Keratinocyte (primary cell): ENCODE data around the gene BSCL2. TPM values are rescaled to one million over a fixed set of nuclear protein-coding genes. Genes with fewer than 3 reads are reported as not detected.
"Not testable (repeated sequence)": the region's sequence is repeated elsewhere in the genome, so short reads cannot be mapped to it uniquely, and the experiment has no call there.

Experiments
- DNase-seq: peaks from one replicate; pipeline ENCODE4 v3.0.0-alpha.2; 2011; ENCODE audit warnings: low read depth, missing footprints, low spot score
- FAIRE-seq: peaks from 2 replicates; lab custom pipeline; 2011; peaks lifted over from hg19 to GRCh38; lab: Jason Lieb, UNC
- H2AFZ ChIP-seq: 2 replicates; pipeline ENCODE4 v1.6.0; 2012; ENCODE audit warnings: low read length, control low read depth, inconsistent platforms; ENCODE audit not compliant: control insufficient read depth
- H3K27ac ChIP-seq: 2 replicates; pipeline ENCODE4 v1.5.1; 2011; ENCODE audit warnings: low read length; ENCODE audit not compliant: control insufficient read depth, insufficient read depth
- H3K27me3 ChIP-seq: 3 replicates; pipeline ENCODE4 v1.6.0; 2011; ENCODE audit warnings: low read length; ENCODE audit not compliant: control insufficient read depth, insufficient read depth; ENCODE audit errors: extremely low read depth
- H3K36me3 ChIP-seq, 2 experiments: 2 replicates in 1 of 2; 3 replicates in 1 of 2; pipeline ENCODE4 v1.5.1; 2011; ENCODE audit warnings: low read length in 2 of 2, mild to moderate bottlenecking in 1 of 2; ENCODE audit not compliant: control insufficient read depth in 2 of 2, insufficient read depth in 2 of 2; ENCODE audit errors: extremely low read depth in 1 of 2
- H3K4me1 ChIP-seq: 3 replicates; pipeline ENCODE4 v1.5.1; 2011; ENCODE audit warnings: low read length; ENCODE audit not compliant: control insufficient read depth, insufficient read depth; ENCODE audit errors: extremely low read depth
- H3K4me2 ChIP-seq: 3 replicates; pipeline ENCODE4 v1.6.0; 2011; ENCODE audit warnings: low read depth, low read length; ENCODE audit not compliant: control insufficient read depth, insufficient read depth; ENCODE audit errors: extremely low read depth
- H3K4me3 ChIP-seq, 3 experiments: fragments of 200-600 bp in 1 of 3; sonication (generic) in 1 of 3; 2 replicates in 2 of 3; 3 replicates in 1 of 3; pipeline ENCODE4 v1.5.1; 2011 to 2016; ENCODE audit warnings: low read length in 3 of 3, mild to moderate bottlenecking in 3 of 3, control low read depth in 2 of 3, inconsistent platforms in 1 of 3, low read depth in 1 of 3, mixed read lengths in 1 of 3, mixed run types in 1 of 3, moderate library complexity in 1 of 3; ENCODE audit not compliant: control insufficient read depth in 2 of 3, insufficient read depth in 2 of 3; ENCODE audit errors: extremely low read depth in 1 of 3
- H3K79me2 ChIP-seq: 2 replicates; pipeline ENCODE4 v1.6.0; 2012; ENCODE audit warnings: low read length; ENCODE audit not compliant: control insufficient read depth, insufficient read depth
- H3K9ac ChIP-seq: 3 replicates; pipeline ENCODE4 v1.6.0; 2011; ENCODE audit warnings: low read length; ENCODE audit not compliant: control insufficient read depth, insufficient read depth; ENCODE audit errors: extremely low read depth
- H3K9me1 ChIP-seq: 3 replicates; pipeline ENCODE4 v1.6.0; 2011; ENCODE audit warnings: low read length; ENCODE audit not compliant: control insufficient read depth, insufficient read depth; ENCODE audit errors: extremely low read depth
- H3K9me3 ChIP-seq: 2 replicates; pipeline ENCODE4 v1.5.1; 2012; ENCODE audit warnings: low read depth, low read length; ENCODE audit not compliant: control insufficient read depth
- H4K20me1 ChIP-seq: 3 replicates; pipeline ENCODE4 v1.6.0; 2011; ENCODE audit warnings: low read length; ENCODE audit not compliant: control insufficient read depth, insufficient read depth; ENCODE audit errors: extremely low read depth
- CTCF ChIP-seq, 3 experiments: IDR thresholded peaks in 1 of 3; conservative IDR thresholded peaks in 1 of 3; optimal IDR thresholded peaks in 1 of 3; 2 replicates in 2 of 3; 3 replicates in 1 of 3; pipeline versions ENCODE3 to v1.5.1; 2011; ENCODE audit warnings: low read length in 3 of 3, mild to moderate bottlenecking in 3 of 3, moderate library complexity in 2 of 3, control low read depth in 1 of 3, inconsistent platforms in 1 of 3; ENCODE audit not compliant: insufficient read depth in 2 of 3; ENCODE audit errors: extremely low read depth in 1 of 3
- EZH2 ChIP-seq: IDR thresholded peaks from one replicate; pipeline ENCODE4 v1.6.1; 2012; ENCODE audit warnings: inconsistent platforms, mild to moderate bottlenecking, low read length, moderate library complexity
- dilution Hi-C: fragments of 300-500 bp; cut with MboI; formaldehyde crosslinking; loops from one replicate; pipeline ENCODE4 v1.7.0; 2020; ENCODE audit warnings: low sequenced_read_pairs; ENCODE audit not compliant: extremely low pct_ligation_motif_present
- polyA plus RNA-seq, 5 experiments: library from polyadenylated mRNA; depleted of rRNA in 3 of 5; stranded (reverse) in 3 of 5; stranded (forward) in 1 of 5; unstranded in 1 of 5; fragments of >200 nt; gene quantifications; 1 replicate in 1 of 5; 2 replicates in 3 of 5; 3 replicates in 1 of 5; pipeline versions ENCODE4 v1.2.1 to v1.2.3, GENCODE V29; 2011 to 2012; ENCODE audit warnings: missing spikeins in 2 of 5, low read depth in 1 of 5, low replicate concordance in 1 of 5

Gene BSCL2
- polyA plus RNA-seq, 1 donor (not counting 4 experiments of a cell fraction or from before 2014, with no cell fraction given) = 21.9 TPM

- FAIRE-seq (no peak), DNase-seq (no peak)
- Histone ChIP-seq H3K4me1 (peaks cover 14% of the 10 kb centered on the region), H4K20me1 (no peaks in the 10 kb centered on the region), H3K4me3 (no peak overlapping the region), H3K9me3 (no peaks in the 10 kb centered on the region), H3K27ac (no peak overlapping the region), H3K9me1 (no peaks in the 10 kb centered on the region), H3K27me3 (no peaks in the 10 kb centered on the region), H3K36me3 (peaks cover 8 to 9% of the 10 kb centered on the region in 2 experiments), H3K9ac (no peak overlapping the region), H2AFZ (no peak overlapping the region), H3K4me2 (no peak overlapping the region), H3K79me2 (peaks cover 38% of the 10 kb centered on the region)
- TF ChIP-seq CTCF (optimal IDR thresholded peaks at IDR 0.05 in 1 of 3, IDR thresholded peaks at IDR 0.05 in 1 of 3, conservative IDR thresholded peaks at IDR 0.05 in 1 of 3; ENCODE audit: extremely low read depth in 1 of 3, insufficient read depth in 2 of 3, low read length in 3 of 3) (peak in 1 of 3 experiments; percentile 9), EZH2 (no peak)
- dilution Hi-C loops = no loop called here
Measured at GRCh38 chr11:62732830-62733229, 25.6 kb upstream of the BSCL2 start.

GRCh38 chr11:62730076-62730475 is 22.9 kb upstream of the BSCL2 start:
- dilution Hi-C loops, H2AFZ ChIP-seq, H4K20me1 ChIP-seq, H3K27me3 ChIP-seq, H3K9me3 ChIP-seq, DNase-seq, H3K36me3 ChIP-seq, H3K9me1 ChIP-seq, FAIRE-seq: not testable (repeated sequence)
- Histone ChIP-seq H3K27ac (peak overlapping the region; percentile 87), H3K9ac (peak overlapping the region; percentile 94), H3K4me1 (peaks cover 14% of the 10 kb centered on the region), H3K4me3 (peak overlapping the region; percentile 69 to 80 (median 79)), H3K79me2 (peaks cover 55% of the 10 kb centered on the region), H3K4me2 (peak overlapping the region; percentile 76)
